ENCODE results near the gene PDZD2.

Gene PDZD2

DNA sequence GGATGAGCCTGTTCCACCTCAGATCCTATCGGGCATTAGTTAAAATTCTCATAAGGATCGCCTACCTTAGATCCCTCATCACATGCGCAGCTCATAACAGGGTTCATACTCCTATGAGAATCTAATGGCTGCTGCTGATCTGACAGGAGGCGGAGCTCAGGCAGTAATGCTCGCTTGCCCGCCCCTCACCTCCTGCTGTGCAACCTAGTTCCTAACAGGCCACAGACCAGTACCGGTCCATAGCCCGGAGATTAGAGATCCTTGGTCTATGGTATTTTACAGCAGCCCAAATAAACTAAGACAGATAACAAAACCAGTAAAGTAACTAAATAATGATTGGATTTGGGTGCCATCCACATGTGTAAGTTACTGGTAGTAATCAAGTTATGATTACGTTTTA is 517.7 kb downstream of the PDZD2 start:
- no peak for DNase-seq (ENCODE audit: low read depth)
- TF ChIP-seq, protein P1, sequence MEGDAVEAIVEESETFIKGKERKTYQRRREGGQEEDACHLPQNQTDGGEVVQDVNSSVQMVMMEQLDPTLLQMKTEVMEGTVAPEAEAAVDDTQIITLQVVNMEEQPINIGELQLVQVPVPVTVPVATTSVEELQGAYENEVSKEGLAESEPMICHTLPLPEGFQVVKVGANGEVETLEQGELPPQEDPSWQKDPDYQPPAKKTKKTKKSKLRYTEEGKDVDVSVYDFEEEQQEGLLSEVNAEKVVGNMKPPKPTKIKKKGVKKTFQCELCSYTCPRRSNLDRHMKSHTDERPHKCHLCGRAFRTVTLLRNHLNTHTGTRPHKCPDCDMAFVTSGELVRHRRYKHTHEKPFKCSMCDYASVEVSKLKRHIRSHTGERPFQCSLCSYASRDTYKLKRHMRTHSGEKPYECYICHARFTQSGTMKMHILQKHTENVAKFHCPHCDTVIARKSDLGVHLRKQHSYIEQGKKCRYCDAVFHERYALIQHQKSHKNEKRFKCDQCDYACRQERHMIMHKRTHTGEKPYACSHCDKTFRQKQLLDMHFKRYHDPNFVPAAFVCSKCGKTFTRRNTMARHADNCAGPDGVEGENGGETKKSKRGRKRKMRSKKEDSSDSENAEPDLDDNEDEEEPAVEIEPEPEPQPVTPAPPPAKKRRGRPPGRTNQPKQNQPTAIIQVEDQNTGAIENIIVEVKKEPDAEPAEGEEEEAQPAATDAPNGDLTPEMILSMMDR (IDR thresholded peaks at IDR 0.05; ENCODE audit: control insufficient read depth, insufficient read depth, low read depth, low read length, missing control alignments): no peak
- no peak overlapping the region for H3K4me3 ChIP-seq (ENCODE audit: control insufficient read depth, low read depth, low read length)

DNA sequence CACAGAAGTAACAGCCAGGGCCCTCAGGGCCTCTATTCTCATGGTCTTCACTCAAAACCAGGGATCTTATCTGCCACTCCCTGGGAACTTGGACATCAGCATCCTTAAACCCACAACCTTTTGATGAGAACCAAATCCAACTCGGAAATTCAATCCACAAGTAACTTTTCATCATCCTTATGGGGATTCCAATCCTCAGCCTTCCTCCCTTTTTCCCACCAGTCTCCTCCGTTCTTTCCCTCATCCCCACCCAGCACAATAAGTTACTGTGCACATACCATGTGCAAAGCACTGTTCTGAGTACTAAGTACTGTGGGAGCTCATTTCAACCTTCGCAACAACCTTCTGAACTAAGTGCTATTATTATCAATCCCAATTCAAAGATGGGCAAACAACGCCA is 518.1 kb downstream of the PDZD2 start:
- H3K4me3 ChIP-seq (ENCODE audit: control insufficient read depth, low read depth, low read length): no peak overlapping the region
- TF ChIP-seq, protein P1 (IDR thresholded peaks at IDR 0.05; ENCODE audit: control insufficient read depth, insufficient read depth, low read depth, low read length, missing control alignments): no peak
- no peak for DNase-seq (ENCODE audit: low read depth)

DNA sequence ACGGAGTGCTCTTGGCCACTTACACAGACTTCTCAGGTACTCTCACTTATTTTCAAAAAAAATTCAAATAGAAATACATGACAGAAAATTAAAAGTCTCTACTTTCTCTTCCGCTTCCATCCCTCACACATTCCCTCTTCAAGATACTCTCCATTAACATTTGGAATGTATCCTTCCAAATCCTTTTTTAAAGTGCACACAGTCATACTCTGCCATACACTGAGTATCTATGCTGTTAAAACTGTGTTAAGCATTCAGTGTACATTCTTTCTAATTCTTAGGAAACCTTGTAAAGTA is 519.7 kb downstream of the PDZD2 start:
- H3K4me3 ChIP-seq (ENCODE audit: control insufficient read depth, low read depth, low read length): no peak overlapping the region
- TF ChIP-seq, protein P1 (IDR thresholded peaks at IDR 0.05; ENCODE audit: control insufficient read depth, insufficient read depth, low read depth, low read length, missing control alignments): no peak
- DNase-seq (ENCODE audit: low read depth): no peak

DNA sequence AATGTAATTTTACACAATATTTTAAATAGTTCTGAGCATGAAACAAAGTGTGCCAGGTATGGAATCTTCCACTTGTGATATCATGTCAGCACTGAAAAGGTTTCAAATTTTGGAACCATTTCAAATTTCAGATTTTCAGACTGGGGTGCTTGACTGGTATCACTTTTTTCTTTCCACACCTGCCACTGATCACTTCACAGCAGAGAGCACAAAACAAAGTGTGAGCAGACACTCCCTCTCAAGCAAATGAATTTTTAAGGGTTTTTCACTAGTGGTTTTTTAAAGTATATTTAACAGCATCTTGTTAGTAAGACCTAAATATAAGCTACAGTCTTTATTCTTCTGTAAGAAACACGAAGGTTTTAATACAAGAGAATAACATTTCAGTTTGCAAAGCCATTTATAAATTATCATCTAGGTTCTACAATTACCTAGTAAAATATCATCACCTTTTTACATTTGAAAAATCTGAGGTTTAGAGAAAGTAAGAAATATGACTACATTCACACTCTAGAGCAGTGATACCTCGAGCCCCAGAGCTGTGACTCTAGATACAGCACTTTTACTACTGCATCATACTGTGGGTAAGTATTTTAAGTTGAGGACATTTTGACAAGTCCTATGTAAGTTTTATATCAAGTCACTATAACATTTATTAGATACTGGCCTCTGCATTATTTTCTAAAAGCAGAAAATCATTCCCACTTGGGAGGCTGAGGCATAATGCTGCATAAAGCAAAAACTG is 520.6 kb downstream of the PDZD2 start:
- no peak for DNase-seq (ENCODE audit: low read depth)
- TF ChIP-seq, protein P1 (IDR thresholded peaks at IDR 0.05; ENCODE audit: control insufficient read depth, insufficient read depth, low read depth, low read length, missing control alignments): no peak
- no peak overlapping the region for H3K4me3 ChIP-seq (ENCODE audit: control insufficient read depth, low read depth, low read length)

DNA sequence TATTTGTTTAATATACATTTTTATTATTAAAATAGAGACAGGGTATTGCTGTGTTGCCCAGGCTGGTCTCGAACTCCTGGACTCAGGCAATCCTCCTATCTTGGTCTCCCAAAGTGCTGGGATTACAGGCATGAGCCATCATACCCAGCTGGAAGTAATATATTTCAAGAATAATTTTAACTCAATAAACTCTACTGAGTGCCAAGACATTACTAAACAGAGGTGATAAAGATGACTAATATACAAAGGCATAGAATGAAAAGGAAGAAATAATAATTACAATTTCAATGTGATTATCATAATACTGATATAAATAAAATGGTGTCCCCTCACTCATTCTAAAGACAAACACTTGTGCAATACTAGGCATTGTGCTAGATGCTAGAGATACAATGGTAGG is 521.3 kb downstream of the PDZD2 start:
- TF ChIP-seq, protein P1 (IDR thresholded peaks at IDR 0.05; ENCODE audit: control insufficient read depth, insufficient read depth, low read depth, low read length, missing control alignments): no peak
- DNase-seq (ENCODE audit: low read depth): no peak
- H3K4me3 ChIP-seq (ENCODE audit: control insufficient read depth, low read depth, low read length): no peak overlapping the region
